ENCODE results near the gene PDAP1.

DNA sequence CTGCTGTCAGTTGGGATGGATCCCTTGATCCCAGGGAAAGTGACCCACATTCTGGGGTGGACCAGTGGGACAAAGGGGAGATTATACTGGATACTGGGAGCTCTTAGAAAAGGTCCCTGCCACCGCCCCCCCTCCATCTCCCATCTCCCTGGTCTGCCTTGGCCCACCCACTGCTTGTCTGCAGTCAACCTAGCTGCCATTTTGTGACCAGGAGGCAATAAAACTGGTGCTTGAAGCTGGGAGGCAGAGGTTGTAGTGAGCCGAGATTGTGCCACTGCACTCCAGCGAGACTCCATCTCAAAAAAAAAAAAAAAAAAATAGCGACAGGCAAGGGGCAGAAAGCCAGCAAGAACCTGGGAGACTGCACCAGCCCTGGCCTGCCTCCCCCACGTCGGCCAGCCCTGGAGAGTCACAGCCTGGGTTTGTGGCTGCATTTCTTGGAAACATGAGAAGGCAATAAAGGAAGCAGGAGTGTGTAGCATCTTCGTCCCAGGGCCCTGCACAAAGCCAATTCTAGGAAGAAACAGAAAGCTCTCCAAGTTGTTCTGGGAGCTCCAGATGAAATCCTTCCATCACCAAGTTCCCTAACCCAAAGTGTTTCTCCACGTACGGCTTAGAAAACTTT lies 38.5 kb downstream of the PDAP1 start:
- TF ChIP-seq, protein P1, sequence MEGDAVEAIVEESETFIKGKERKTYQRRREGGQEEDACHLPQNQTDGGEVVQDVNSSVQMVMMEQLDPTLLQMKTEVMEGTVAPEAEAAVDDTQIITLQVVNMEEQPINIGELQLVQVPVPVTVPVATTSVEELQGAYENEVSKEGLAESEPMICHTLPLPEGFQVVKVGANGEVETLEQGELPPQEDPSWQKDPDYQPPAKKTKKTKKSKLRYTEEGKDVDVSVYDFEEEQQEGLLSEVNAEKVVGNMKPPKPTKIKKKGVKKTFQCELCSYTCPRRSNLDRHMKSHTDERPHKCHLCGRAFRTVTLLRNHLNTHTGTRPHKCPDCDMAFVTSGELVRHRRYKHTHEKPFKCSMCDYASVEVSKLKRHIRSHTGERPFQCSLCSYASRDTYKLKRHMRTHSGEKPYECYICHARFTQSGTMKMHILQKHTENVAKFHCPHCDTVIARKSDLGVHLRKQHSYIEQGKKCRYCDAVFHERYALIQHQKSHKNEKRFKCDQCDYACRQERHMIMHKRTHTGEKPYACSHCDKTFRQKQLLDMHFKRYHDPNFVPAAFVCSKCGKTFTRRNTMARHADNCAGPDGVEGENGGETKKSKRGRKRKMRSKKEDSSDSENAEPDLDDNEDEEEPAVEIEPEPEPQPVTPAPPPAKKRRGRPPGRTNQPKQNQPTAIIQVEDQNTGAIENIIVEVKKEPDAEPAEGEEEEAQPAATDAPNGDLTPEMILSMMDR (optimal IDR thresholded peaks at IDR 0.05 in 1 of 3, IDR thresholded peaks at IDR 0.05 in 1 of 3, conservative IDR thresholded peaks at IDR 0.05 in 1 of 3; ENCODE audit: extremely low read depth in 1 of 3, insufficient read depth in 2 of 3, low read length in 3 of 3): no peak
- TF ChIP-seq EZH2 (IDR thresholded peaks at IDR 0.05; ENCODE audit: low read length): no peak
